Activated CD8-positive, alpha-beta T cell treated with anti-CD3 and anti-CD28 coated beads for 36 hours (primary cell): ENCODE results near the gene NCOR2. TPM values are rescaled to one million over a fixed set of nuclear protein-coding genes. Genes with fewer than 3 reads are reported as not detected.

Experiments used
- ATAC-seq: fragments of 200-7000 bp; cut with Tn5 transposase; one replicate; pipeline ENCODE4 v1.10.0; 2021; ENCODE audit warnings: mild to moderate bottlenecking, moderate library complexity
- CTCF ChIA-PET: fragments of 350-600 bp; sonication (Branson Sonifier 250); formaldehyde crosslinking; loops from one replicate; lab custom pipeline; 2021; ENCODE audit warnings: antibody characterized with exemption; lab: Charles Lee
- POLR2A ChIA-PET: fragments of 350-600 bp; sonication (Branson Sonifier 250); formaldehyde crosslinking; loops from one replicate; lab custom pipeline; 2021; ENCODE audit warnings: antibody characterized with exemption; lab: Charles Lee
- DNase-seq: peaks from one replicate; pipeline ENCODE4 v3.0.0-alpha.2; 2020
- H3K27ac Mint-ChIP-seq: one replicate; pipeline ENCODE4 v1.8.0; 2021; ENCODE audit warnings: mild to moderate bottlenecking, mixed read lengths
- H3K27me3 Mint-ChIP-seq: one replicate; pipeline ENCODE4 v1.8.0; 2021; ENCODE audit warnings: mixed read lengths
- H3K36me3 Mint-ChIP-seq: one replicate; pipeline ENCODE4 v1.8.0; 2021; ENCODE audit warnings: low read depth, mixed read lengths
- H3K4me1 Mint-ChIP-seq: one replicate; pipeline ENCODE4 v1.8.0; 2021; ENCODE audit warnings: low read depth, mixed read lengths
- H3K4me3 Mint-ChIP-seq: one replicate; pipeline ENCODE4 v1.8.0; 2021; ENCODE audit warnings: mild to moderate bottlenecking, moderate library complexity, mixed read lengths
- H3K9me3 Mint-ChIP-seq: one replicate; pipeline ENCODE4 v1.8.0; 2021; ENCODE audit warnings: mixed read lengths
- intact Hi-C: fragments of 100-400 bp; cut with micrococcal nuclease; formaldehyde crosslinking; loops from one replicate; pipeline ENCODE4 v1.10.0; 2022
- total RNA-seq, 2 experiments: library from RNA; stranded (reverse); gene quantifications; one replicate each; pipeline ENCODE4 v1.2.3, GENCODE V29; 2021
- TF ChIP-seq, protein P1 (sequence below): fragments of 200-600 bp; IDR thresholded peaks from one replicate; pipeline ENCODE4 v1.8.0; 2022; ENCODE audit warnings: antibody characterized with exemption, mild to moderate bottlenecking

The NCOR2 gene
- total RNA-seq, 2 experiments from 2014 or later, result 105 to 110 TPM

DNA sequence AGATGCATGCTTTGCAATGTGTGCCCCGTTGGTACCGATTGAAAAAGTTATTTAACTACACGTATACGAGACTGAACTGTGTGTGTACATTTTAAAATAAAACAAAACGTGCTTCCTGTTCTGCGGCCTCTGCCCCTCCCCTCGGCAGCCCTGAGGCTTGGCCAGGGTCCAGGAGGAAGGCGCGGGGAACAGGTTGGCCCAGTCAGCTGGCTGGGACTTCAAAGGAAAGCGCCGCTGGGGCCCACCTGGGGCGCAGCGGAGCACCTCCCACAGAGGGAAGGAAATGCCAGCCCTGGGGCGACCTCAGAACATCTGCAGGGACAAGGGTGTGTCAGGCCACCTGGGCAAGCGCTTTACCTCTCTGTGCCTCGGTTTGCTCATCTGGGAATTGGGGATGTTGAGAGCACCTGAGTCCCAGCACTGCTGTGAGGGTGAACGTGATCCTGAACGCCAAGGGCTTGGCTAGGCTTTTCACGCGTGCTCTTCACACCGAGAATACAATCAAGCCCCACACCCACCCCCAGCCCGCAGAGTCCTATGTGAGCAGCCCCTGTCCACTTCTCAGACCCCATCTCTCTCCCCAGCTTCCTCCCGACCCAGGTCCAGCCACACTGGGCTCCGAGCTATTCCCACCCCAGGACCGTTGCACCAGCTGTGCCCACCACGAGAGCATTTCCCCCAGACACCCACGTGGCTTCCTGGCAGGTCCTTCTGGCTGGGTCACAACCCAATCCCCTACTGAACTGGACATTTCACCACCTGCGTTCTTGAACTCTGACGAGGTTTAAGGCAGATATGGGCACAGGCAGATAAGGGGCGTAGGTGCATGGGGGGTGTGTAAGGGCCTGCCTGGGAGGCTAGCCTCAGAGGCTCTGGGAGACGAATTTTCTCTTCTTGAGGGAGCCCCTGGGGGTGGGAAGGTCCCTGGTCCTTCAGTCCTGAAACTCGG, 41.9 kb upstream of the NCOR2 start:
- ChIA-PET CTCF (interaction anchor here (2.5 kb wide), 1 partner anchor 162 kb away, joined by 10 read pairs; no protein-coding TSS in a partner anchor), POLR2A (no interaction called here)
- peak; percentile 89 for DNase-seq
- peaks cover 22% of the 10 kb centered on the region for H3K4me1 Mint-ChIP-seq
- intact Hi-C loops, result no loop called here
- ATAC-seq, result peak; percentile 89
- TF ChIP-seq, protein P1, sequence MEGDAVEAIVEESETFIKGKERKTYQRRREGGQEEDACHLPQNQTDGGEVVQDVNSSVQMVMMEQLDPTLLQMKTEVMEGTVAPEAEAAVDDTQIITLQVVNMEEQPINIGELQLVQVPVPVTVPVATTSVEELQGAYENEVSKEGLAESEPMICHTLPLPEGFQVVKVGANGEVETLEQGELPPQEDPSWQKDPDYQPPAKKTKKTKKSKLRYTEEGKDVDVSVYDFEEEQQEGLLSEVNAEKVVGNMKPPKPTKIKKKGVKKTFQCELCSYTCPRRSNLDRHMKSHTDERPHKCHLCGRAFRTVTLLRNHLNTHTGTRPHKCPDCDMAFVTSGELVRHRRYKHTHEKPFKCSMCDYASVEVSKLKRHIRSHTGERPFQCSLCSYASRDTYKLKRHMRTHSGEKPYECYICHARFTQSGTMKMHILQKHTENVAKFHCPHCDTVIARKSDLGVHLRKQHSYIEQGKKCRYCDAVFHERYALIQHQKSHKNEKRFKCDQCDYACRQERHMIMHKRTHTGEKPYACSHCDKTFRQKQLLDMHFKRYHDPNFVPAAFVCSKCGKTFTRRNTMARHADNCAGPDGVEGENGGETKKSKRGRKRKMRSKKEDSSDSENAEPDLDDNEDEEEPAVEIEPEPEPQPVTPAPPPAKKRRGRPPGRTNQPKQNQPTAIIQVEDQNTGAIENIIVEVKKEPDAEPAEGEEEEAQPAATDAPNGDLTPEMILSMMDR, result no peak
- H3K36me3 Mint-ChIP-seq, result no peaks in the 10 kb centered on the region
- no peak overlapping the region for H3K27ac Mint-ChIP-seq
- H3K9me3 Mint-ChIP-seq, result no peaks in the 10 kb centered on the region
- H3K27me3 Mint-ChIP-seq, result peaks cover 2% of the 10 kb centered on the region
- H3K4me3 Mint-ChIP-seq, result peak overlapping the region; percentile 10

DNA sequence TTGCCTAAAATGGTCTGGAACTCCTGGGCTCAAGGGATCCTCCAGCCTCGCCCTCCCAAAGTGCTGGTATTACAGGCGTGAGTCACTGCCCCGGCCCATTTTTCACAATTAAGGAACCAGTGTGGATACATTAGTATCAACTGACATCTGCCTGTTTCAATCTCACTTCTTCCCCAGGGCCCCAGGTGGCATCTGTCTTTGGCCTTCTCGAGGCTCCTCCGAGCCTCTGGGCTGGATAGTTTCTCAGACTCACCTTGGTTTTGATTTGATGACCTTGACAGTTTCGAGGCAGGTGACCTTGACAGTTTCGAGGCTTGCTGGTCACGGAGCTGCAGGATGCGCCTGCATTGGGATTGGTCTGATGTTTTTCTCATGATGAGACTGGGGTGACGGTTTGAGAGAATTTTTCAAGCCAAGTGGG, 41.0 kb upstream of the NCOR2 start:
- ChIA-PET POLR2A (no interaction called here), CTCF (interaction anchor here (2.5 kb wide), 1 partner anchor 163 kb away, joined by 10 read pairs; no protein-coding TSS in a partner anchor)

DNA sequence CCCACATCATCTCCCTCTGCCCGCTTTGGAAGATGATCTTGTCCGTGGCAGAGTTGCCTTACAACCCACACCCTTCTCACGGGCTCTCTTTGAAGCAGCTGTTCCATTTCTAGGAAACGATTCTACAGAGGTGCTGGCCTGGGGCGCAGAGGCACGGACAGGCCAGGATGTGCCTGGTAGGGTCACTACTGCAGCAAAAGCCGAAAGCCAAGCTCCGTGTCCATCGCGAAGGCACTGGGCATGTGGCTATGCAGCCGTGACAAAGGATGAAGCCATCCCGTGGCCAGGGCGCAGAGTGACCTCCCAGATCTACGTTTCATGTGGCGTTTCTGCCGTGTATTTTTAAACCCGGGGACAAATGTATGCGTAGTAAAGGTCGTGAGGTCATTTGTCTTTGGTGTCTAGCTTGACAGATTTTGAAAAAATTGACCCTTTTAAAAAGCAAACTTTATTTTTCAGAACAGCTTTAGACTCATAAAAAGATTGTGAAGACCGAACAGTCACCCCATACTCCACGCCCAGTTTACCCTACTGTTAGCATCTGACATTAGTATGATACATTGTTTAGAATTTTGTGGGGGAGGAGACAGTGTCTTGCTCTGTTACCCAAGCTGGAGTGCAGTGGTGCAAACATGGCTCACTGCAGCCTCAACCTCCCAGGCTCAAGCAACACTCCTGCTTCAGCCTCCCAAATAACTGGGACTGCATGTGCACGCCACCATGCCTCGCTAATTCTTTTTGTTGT, 40.4 kb upstream of the NCOR2 start:
- ATAC-seq (no peak), DNase-seq (no peak)
- peaks cover 23% of the 10 kb centered on the region for H3K4me1 Mint-ChIP-seq
- H3K9me3 Mint-ChIP-seq, result no peaks in the 10 kb centered on the region
- no peak overlapping the region for H3K4me3 Mint-ChIP-seq
- H3K27me3 Mint-ChIP-seq, result peaks cover 2% of the 10 kb centered on the region
- TF ChIP-seq, protein P1, result no peak
- intact Hi-C loops, result no loop called here
- no peaks in the 10 kb centered on the region for H3K36me3 Mint-ChIP-seq
- no peak overlapping the region for H3K27ac Mint-ChIP-seq
- POLR2A ChIA-PET, result interaction anchor here (0.6 kb wide), 1 partner anchor 430 kb away, joined by 3 read pairs; no protein-coding TSS in a partner anchor
- CTCF ChIA-PET, result interaction anchor here (2.5 kb wide), 1 partner anchor 163 kb away, joined by 10 read pairs; no protein-coding TSS in a partner anchor

More for the DNA sequence above, 41.0 kb upstream of the NCOR2 start:
- TF ChIP-seq, protein P1, result no peak
- ATAC-seq (no peak), DNase-seq (no peak)
- H3K9me3 Mint-ChIP-seq, result no peaks in the 10 kb centered on the region
- H3K27me3 Mint-ChIP-seq, result peaks cover 2% of the 10 kb centered on the region
- H3K27ac Mint-ChIP-seq, result no peak overlapping the region
- no peaks in the 10 kb centered on the region for H3K36me3 Mint-ChIP-seq
- intact Hi-C loops, result no loop called here
- H3K4me1 Mint-ChIP-seq, result peaks cover 22% of the 10 kb centered on the region
- peak overlapping the region; percentile 10 for H3K4me3 Mint-ChIP-seq

DNA sequence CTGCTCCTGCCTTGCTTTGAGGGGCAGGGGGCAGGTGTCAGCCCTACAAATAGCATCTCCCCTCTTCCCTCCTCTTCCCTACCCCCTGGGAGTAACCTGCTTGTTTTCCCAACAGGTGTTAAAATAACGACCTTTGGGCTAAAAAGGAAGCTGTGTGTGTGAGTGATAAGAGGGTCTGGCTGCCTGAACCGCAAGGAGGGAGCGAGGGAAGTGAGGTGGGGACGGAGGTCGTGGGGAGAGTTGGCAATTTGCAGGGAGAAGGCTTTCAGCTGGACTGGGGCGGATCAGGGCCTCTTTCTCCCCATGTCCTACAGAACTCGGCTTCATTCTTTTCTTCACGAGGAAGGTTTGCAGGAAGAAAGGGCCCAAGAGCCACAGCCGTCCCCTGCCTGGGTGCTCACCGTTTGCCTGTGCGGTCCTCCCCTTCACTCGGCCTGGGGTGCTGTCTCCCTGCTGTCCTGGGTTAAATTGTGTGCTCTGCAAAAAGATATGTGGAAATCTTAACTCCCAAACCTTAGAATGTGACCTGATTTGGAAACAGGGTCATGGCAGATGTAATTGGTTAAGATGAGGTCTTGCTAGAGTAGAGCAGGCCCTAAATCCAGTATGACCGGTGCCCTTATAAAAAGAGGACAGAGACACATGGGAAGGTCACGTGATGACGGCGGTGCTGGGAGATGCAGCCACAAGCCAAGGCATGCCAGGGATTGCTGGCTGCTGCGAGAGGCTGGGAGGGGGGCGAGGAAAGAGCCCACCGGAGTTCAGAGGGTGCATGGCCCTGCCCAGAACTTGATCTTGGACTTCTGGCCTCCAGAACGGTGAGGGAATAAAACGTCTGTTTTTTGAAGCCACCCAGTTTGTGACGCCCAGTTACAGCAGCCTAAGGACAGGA, 38.7 kb upstream of the NCOR2 start:
- Mint-ChIP-seq H3K9me3 (no peaks in the 10 kb centered on the region), H3K4me3 (no peak overlapping the region), H3K36me3 (no peaks in the 10 kb centered on the region), H3K4me1 (peaks cover 26% of the 10 kb centered on the region), H3K27me3 (peaks cover 2% of the 10 kb centered on the region), H3K27ac (no peak overlapping the region)
- no peak for DNase-seq
- TF ChIP-seq, protein P1, result no peak
- CTCF ChIA-PET, result no interaction called here
- POLR2A ChIA-PET, result no interaction called here
- intact Hi-C loops, result no loop called here
- no peak for ATAC-seq
